ENCODE measurements around the gene SEC61B. TPM values are rescaled to one million over a fixed set of nuclear protein-coding genes. Genes with fewer than 3 reads are reported as not detected.
"Not testable (repeated sequence)": the region's sequence is repeated elsewhere in the genome, so short reads cannot be mapped to it uniquely, and the experiment has no call there.

Gene SEC61B
- total RNA-seq, 1 donor from 2014 or later: 123 TPM

- TF ChIP-seq CTCF (conservative IDR thresholded peaks at IDR 0.05; ENCODE audit: low read depth, low read length): no peak
- no peak overlapping the region for H3K4me3 ChIP-seq (ENCODE audit: low read depth, low read length)
- DNase-seq (ENCODE audit: low read depth): no peak
Measured at GRCh38 chr9:99235926-99236634, 14.0 kb downstream of the SEC61B start.

GRCh38 chr9:99237356-99237755 lies 15.3 kb downstream of the SEC61B start:
- H3K4me3 ChIP-seq (ENCODE audit: low read depth, low read length): no peak overlapping the region
- DNase-seq (ENCODE audit: low read depth): no peak
- no peak for TF ChIP-seq CTCF (conservative IDR thresholded peaks at IDR 0.05; ENCODE audit: low read depth, low read length)

- not testable (repeated sequence) for DNase-seq (ENCODE audit: low read depth); H3K4me3 ChIP-seq (ENCODE audit: low read depth, low read length)
Measured at GRCh38 chr9:99237849-99238248, 15.8 kb downstream of the SEC61B start.

GRCh38 chr9:99238331-99238730 lies 16.2 kb downstream of the SEC61B start:
- H3K4me3 ChIP-seq (ENCODE audit: low read depth, low read length): no peak overlapping the region
- no peak for DNase-seq (ENCODE audit: low read depth)
- TF ChIP-seq CTCF (conservative IDR thresholded peaks at IDR 0.05; ENCODE audit: low read depth, low read length): no peak

- DNase-seq (ENCODE audit: low read depth): no peak
- H3K4me3 ChIP-seq (ENCODE audit: low read depth, low read length): no peak overlapping the region
- TF ChIP-seq CTCF (conservative IDR thresholded peaks at IDR 0.05; ENCODE audit: low read depth, low read length): no peak
Measured at GRCh38 chr9:99239341-99240060, 17.4 kb downstream of the SEC61B start.

- peak; percentile 10 for TF ChIP-seq CTCF (conservative IDR thresholded peaks at IDR 0.05; ENCODE audit: low read depth, low read length)
- no peak for DNase-seq (ENCODE audit: low read depth)
- H3K4me3 ChIP-seq (ENCODE audit: low read depth, low read length): no peak overlapping the region
Measured at GRCh38 chr9:99241106-99241505, 19.0 kb downstream of the SEC61B start.

- TF ChIP-seq CTCF (conservative IDR thresholded peaks at IDR 0.05; ENCODE audit: low read depth, low read length): no peak
- no peak for DNase-seq (ENCODE audit: low read depth)
- no peak overlapping the region for H3K4me3 ChIP-seq (ENCODE audit: low read depth, low read length)
Measured at GRCh38 chr9:99244344-99245260, 22.5 kb downstream of the SEC61B start.
